Skeletal muscle satellite cell (primary cell): ENCODE data around the gene SDR39U1.

Source experiments
- H3K27me3 ChIP-seq: 2 replicates; pipeline ENCODE4 v1.7.0; 2013; ENCODE audit warnings: low read length; ENCODE audit not compliant: control insufficient read depth, insufficient read depth
- H3K36me3 ChIP-seq: 2 replicates; pipeline ENCODE4 v1.7.0; 2013; ENCODE audit warnings: mild to moderate bottlenecking, control low read depth, low read length; ENCODE audit not compliant: insufficient read depth
- H3K4me1 ChIP-seq: 2 replicates; pipeline ENCODE4 v1.7.0; 2013; ENCODE audit warnings: low read length; ENCODE audit not compliant: control insufficient read depth, insufficient read depth
- H3K4me2 ChIP-seq: 2 replicates; pipeline ENCODE4 v1.7.0; 2013; ENCODE audit warnings: mild to moderate bottlenecking, low read length
- H3K4me3 ChIP-seq: 2 replicates; pipeline ENCODE4 v1.7.0; 2013; ENCODE audit warnings: low read length
- H3K9ac ChIP-seq: 2 replicates; pipeline ENCODE4 v1.7.0; 2013; ENCODE audit warnings: mild to moderate bottlenecking, low read depth, low read length, moderate library complexity
- H3K9me3 ChIP-seq: replicated peaks from 2 replicates; pipeline ENCODE4 v1.7.0; 2013; ENCODE audit warnings: mild to moderate bottlenecking, control low read depth, low read length

The SDR39U1 gene

DNA sequence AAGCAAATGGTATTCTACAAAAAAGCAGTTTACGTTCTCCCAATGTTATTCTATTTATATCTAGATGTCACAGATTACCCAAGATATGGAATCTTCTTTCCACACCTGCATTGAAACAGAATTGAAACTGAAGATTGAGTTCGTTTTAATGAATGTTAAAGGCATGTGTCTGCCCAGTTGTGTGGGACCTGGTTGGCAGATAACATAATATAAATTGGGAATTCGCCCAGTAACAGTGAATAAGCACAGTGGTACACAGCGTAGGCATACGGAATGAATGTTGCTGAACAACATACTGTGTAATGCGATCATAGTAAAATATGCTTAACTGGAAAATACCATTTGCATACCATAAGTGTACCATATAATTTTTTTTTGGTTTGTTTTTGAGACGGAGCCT is 8.5 kb downstream of the SDR39U1 start:
- Histone ChIP-seq H3K36me3 (peaks cover 53% of the 10 kb centered on the region), H3K9ac (no peak overlapping the region), H3K27me3 (no peaks in the 10 kb centered on the region), H3K9me3 (no peaks in the 10 kb centered on the region), H3K4me1 (peaks cover 33% of the 10 kb centered on the region), H3K4me2 (no peak overlapping the region), H3K4me3 (no peak overlapping the region)

DNA sequence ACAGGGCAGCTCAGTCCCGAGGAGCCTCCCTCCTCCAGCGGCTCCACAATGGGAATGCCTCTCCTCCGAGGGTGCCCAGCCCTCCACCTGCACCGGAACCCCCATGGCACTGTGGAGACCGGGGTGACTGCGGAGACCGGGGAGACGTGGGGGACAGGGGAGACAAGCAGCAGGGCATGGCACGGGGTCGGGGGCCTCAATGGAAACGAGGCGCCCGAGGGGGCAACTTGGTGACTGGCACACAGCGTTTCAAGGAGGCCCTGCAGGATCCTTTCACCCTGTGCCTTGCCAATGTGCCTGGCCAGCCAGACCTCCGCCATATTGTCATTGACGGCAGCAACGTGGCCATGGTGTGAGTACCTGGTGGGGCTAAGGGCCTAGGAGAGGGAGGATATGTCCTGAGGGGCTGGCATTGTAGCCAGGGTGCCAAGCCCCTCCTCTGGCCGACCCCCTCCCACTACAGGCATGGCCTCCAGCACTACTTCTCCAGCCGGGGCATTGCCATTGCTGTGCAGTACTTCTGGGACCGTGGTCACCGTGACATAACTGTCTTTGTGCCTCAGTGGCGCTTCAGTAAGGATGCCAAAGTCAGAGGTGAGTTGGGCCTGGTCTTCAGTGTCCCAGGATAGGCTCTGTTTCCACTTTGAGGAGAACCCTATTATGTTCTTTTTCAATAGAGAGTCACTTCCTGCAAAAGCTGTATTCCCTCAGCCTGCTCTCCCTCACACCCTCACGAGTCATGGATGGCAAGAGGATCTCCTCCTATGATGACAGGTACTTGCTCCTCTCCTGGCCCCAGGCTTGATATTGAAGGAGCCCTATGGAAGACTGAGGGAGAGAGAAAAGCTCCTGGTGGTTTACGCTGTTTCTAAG is 10.1 kb downstream of the SDR39U1 start:
- Histone ChIP-seq H3K36me3 (peaks cover 38% of the 10 kb centered on the region), H3K27me3 (no peaks in the 10 kb centered on the region), H3K9me3 (no peaks in the 10 kb centered on the region), H3K4me3 (peak overlapping the region; percentile 61), H3K4me2 (peak overlapping the region; percentile 91), H3K9ac (peak overlapping the region; percentile 37), H3K4me1 (peaks cover 34% of the 10 kb centered on the region)

GRCh38 chr14:24431569-24432258 is 10.9 kb downstream of the SDR39U1 start:
- Histone ChIP-seq H3K9ac (peak overlapping the region; percentile 99), H3K4me2 (peak overlapping the region; percentile 91), H3K4me1 (peaks cover 36% of the 10 kb centered on the region), H3K27me3 (no peaks in the 10 kb centered on the region), H3K4me3 (peak overlapping the region; percentile 93), H3K36me3 (peaks cover 30% of the 10 kb centered on the region), H3K9me3 (no peaks in the 10 kb centered on the region)

GRCh38 chr14:24430682-24431568 is 11.7 kb downstream of the SDR39U1 start:
- Histone ChIP-seq H3K36me3 (peaks cover 26% of the 10 kb centered on the region), H3K9me3 (no peaks in the 10 kb centered on the region), H3K27me3 (no peaks in the 10 kb centered on the region), H3K4me2 (peak overlapping the region; percentile 91), H3K9ac (peak overlapping the region; percentile 99), H3K4me3 (peak overlapping the region; percentile 93), H3K4me1 (peaks cover 38% of the 10 kb centered on the region)

GRCh38 chr14:24430143-24430681 is 12.4 kb downstream of the SDR39U1 start:
- Histone ChIP-seq H3K9ac (peak overlapping the region; percentile 99), H3K4me3 (peak overlapping the region; percentile 93), H3K4me1 (peaks cover 45% of the 10 kb centered on the region), H3K27me3 (no peaks in the 10 kb centered on the region), H3K36me3 (peaks cover 24% of the 10 kb centered on the region), H3K9me3 (no peaks in the 10 kb centered on the region), H3K4me2 (peak overlapping the region; percentile 91)

DNA sequence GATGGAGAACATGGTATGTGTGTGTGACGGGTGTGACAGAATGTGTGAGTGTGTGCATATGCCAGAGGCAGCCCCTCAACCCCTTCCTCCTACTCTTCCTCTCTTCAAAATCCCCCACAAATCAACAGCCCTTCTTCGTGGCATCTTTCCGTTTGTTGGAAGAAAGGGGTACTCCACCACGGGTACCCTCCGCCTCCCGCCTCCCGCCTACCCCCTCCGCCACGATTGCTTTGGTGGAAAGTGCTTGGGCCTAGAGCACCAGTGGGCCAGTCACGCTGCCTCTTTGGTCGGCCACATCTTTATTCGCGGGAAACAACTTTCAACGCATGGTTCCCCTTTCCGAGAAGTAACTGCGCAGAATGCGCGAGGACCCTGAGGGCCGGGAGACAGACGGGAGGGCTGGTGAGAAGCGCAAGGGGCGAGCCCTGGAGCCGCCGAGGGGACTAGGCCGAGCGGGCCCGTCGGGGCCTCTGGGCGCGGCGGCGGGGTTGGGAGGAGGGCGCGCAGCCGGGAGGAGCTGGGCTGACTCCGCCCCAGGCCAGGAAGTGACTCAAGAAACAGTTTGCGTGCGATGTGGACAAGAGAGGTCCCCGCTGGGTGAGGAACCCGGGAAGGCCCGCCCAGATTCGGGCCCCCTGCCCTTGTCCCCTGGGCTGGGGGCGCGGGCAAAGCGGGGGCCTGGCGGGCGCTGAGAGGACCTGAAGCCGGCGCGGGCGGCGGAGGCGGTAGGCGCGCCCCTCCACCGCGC is 13.0 kb downstream of the SDR39U1 start, which contains the start of the genes CBLN3 and KHNYN:
Gene CBLN3, minus strand, starts transcription at position 274 of the 748 bp plus-strand sequence. CDS start 614 bp downstream, outside the sequence.
Gene KHNYN, plus strand, starts transcription at position 560 of the 748 bp plus-strand sequence. CDS start 777 bp downstream, outside the sequence.
- Histone ChIP-seq H3K9me3 (no peaks in the 10 kb centered on the region), H3K36me3 (peaks cover 24% of the 10 kb centered on the region), H3K9ac (peak within 1 kb of the TSS; percentile 99), H3K4me2 (peak within 1 kb of the TSS; percentile 91), H3K4me1 (peaks cover 48% of the 10 kb centered on the region), H3K4me3 (peak within 1 kb of the TSS; percentile 93), H3K27me3 (no peaks in the 10 kb centered on the region)

DNA sequence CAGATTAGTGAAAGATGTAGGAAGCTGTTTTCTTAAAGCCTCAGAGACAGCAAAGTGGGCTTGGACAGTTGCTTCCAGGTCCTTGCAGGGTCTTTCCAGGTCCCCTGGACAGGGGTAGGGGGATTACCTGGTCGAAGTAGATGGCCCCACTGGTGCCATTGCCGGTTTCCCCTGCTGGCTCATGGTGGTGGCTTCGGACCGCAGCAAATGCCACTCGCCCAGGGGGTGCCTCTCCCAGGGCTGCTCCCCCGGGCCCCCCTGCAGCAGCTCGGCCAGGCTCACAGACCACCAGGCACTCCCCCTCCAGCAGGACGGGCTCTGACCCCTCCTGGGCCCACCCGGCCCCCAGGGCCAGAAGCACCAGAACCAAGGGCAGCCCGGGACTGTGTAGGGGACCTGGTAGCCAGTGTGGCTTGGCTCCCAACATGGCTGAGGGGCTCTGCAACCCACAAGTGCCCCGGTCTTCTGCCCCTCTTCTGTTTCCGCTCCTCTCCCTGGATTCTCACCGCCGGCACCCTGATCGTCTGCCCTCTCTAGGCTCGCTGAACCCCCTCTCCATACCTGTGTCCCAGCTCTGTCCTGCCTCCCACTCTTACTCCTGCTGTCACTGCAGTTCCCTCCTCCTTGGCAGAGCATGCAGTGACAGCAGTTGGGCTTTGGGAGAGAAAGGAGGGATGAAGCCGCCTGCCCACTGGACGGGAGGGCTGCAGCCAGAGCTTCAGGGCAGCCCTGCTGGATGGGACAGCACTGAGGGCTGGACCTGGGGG is 13.8 kb downstream of the SDR39U1 start:
- Histone ChIP-seq H3K4me1 (peaks cover 48% of the 10 kb centered on the region), H3K27me3 (no peaks in the 10 kb centered on the region), H3K9me3 (no peaks in the 10 kb centered on the region), H3K36me3 (peaks cover 19% of the 10 kb centered on the region), H3K9ac (peak overlapping the region; percentile 99), H3K4me2 (peak overlapping the region; percentile 91), H3K4me3 (peak overlapping the region; percentile 93)

- Histone ChIP-seq H3K9me3 (no peaks in the 10 kb centered on the region), H3K9ac (no peak overlapping the region), H3K4me3 (no peak overlapping the region), H3K36me3 (peaks cover 9% of the 10 kb centered on the region), H3K4me2 (no peak overlapping the region), H3K27me3 (peaks cover 5% of the 10 kb centered on the region), H3K4me1 (peaks cover 44% of the 10 kb centered on the region)
Observed at GRCh38 chr14:24427537-24428508, 14.8 kb downstream of the SDR39U1 start.

GRCh38 chr14:24426912-24427536 is 15.6 kb downstream of the SDR39U1 start:
- Histone ChIP-seq H3K9ac (no peak overlapping the region), H3K9me3 (no peaks in the 10 kb centered on the region), H3K36me3 (peaks cover 1% of the 10 kb centered on the region), H3K4me2 (no peak overlapping the region), H3K27me3 (peaks cover 6% of the 10 kb centered on the region), H3K4me1 (peaks cover 36% of the 10 kb centered on the region), H3K4me3 (no peak overlapping the region)
